NB4 (cell line): ENCODE measurements around the gene PRDX2.

Experiments
- MYC ChIP-seq: IDR thresholded peaks from 2 replicates; pipeline ENCODE4 v1.6.1; 2011; ENCODE audit warnings: low read depth, low read length
- POLR2A ChIP-seq: IDR thresholded peaks from 2 replicates; pipeline ENCODE4 v1.6.1; 2011; ENCODE audit warnings: mild to moderate bottlenecking; ENCODE audit not compliant: insufficient read length; ENCODE audit errors: extremely low read depth
- TF ChIP-seq, protein P1 (sequence below): IDR thresholded peaks from one replicate; pipeline ENCODE4 v1.5.1; 2012; ENCODE audit warnings: low read depth, low read length

DNA sequence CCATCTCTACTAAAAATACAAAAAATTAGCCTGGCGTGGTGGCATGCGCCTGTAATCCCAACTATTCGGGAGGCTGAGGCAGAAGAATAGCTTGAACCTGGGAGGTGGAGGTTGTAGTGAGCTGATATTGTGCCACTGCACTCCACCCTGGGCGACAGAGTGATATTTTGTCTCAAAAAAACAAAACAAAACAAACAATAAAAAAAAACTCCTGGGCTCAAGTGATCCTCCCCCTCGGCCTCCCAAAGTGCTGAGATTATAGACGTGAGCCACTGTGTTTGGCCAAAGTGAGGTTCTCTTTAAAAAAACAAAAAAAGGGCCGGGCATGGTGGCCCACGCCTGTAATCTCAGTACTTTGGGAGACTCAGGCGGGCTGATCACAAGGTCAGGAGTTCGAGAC, 14.1 kb downstream of the PRDX2 start:
- TF ChIP-seq, protein P1, sequence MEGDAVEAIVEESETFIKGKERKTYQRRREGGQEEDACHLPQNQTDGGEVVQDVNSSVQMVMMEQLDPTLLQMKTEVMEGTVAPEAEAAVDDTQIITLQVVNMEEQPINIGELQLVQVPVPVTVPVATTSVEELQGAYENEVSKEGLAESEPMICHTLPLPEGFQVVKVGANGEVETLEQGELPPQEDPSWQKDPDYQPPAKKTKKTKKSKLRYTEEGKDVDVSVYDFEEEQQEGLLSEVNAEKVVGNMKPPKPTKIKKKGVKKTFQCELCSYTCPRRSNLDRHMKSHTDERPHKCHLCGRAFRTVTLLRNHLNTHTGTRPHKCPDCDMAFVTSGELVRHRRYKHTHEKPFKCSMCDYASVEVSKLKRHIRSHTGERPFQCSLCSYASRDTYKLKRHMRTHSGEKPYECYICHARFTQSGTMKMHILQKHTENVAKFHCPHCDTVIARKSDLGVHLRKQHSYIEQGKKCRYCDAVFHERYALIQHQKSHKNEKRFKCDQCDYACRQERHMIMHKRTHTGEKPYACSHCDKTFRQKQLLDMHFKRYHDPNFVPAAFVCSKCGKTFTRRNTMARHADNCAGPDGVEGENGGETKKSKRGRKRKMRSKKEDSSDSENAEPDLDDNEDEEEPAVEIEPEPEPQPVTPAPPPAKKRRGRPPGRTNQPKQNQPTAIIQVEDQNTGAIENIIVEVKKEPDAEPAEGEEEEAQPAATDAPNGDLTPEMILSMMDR: no peak
- TF ChIP-seq POLR2A (no peak), MYC (no peak)
